SK-N-SH (cell line): ENCODE data around the gene IL6R. TPM values are rescaled to one million over a fixed set of nuclear protein-coding genes. Genes with fewer than 3 reads are reported as not detected.

Experiments used
- CTCF ChIA-PET: fragments of 300-600, 350-600 bp; formaldehyde crosslinking; extraction: SDS; loops from one replicate; lab custom pipeline; 2021; lab: Yijun Ruan, JAX
- POLR2A ChIA-PET: fragments of 350-600 bp; sonication (Branson Sonifier 250); formaldehyde crosslinking; extraction: SDS; loops from one replicate; lab custom pipeline; 2020; ENCODE audit warnings: antibody characterized with exemption, inconsistent platforms; lab: Yijun Ruan, JAX
- DNase-seq: peaks from one replicate; pipeline ENCODE4 v3.0.0; 2012
- H2AFZ ChIP-seq: fragments of 200-600 bp; sonication (generic); 2 replicates; pipeline ENCODE4 v1.8.1; 2016; ENCODE audit warnings: antibody characterized with exemption, mild to moderate bottlenecking, low read depth
- H3F3A ChIP-seq: fragments of 200-600 bp; sonication (generic); replicated peaks from 2 replicates; pipeline ENCODE3; 2016; ENCODE audit warnings: antibody characterized with exemption, mild to moderate bottlenecking; ENCODE audit not compliant: insufficient read depth
- H3K27ac ChIP-seq, 2 experiments: fragments of 200-500 bp in 1 of 2; fragments of 200-600 bp in 1 of 2; sonication (Bioruptor generic) in 1 of 2; sonication (generic), shearing (Covaris generic) in 1 of 2; 2 replicates each; pipeline versions ENCODE4 v1.5.1 to v1.6.1; 2014 to 2016; ENCODE audit warnings: low read depth in 2 of 2, inconsistent platforms in 1 of 2, low read length in 1 of 2, mild to moderate bottlenecking in 1 of 2, mixed read lengths in 1 of 2
- H3K27me3 ChIP-seq: fragments of 200-600 bp; sonication (generic), shearing (Covaris generic); 2 replicates; pipeline ENCODE4 v1.6.1; 2016; ENCODE audit warnings: mixed run types; ENCODE audit not compliant: insufficient read depth
- H3K36me3 ChIP-seq, 2 experiments: fragments of 200-500 bp in 1 of 2; fragments of 200-600 bp in 1 of 2; sonication (Bioruptor generic) in 1 of 2; sonication (generic) in 1 of 2; replicated peaks in 1 of 2; 2 replicates each; pipeline versions ENCODE3 to v1.5.1; 2014 to 2016; ENCODE audit warnings: low read length in 1 of 2, mild to moderate bottlenecking in 1 of 2; ENCODE audit not compliant: insufficient read depth in 2 of 2, control insufficient read depth in 1 of 2
- H3K4me1 ChIP-seq, 2 experiments: fragments of 200-500 bp in 1 of 2; fragments of 200-600 bp in 1 of 2; sonication (Bioruptor generic) in 1 of 2; sonication (generic), shearing (Covaris generic) in 1 of 2; 2 replicates each; pipeline versions ENCODE4 v1.5.1 to v1.6.1; 2014 to 2016; ENCODE audit warnings: low read depth in 1 of 2, low read length in 1 of 2, mixed run types in 1 of 2; ENCODE audit not compliant: insufficient read depth in 2 of 2, control insufficient read depth in 1 of 2
- H3K4me2 ChIP-seq: fragments of 200-600 bp; sonication (generic), shearing (Covaris generic); 2 replicates; pipeline ENCODE4 v1.6.1; 2017; ENCODE audit warnings: mixed run types
- H3K4me3 ChIP-seq, 2 experiments: fragments of 200-500 bp in 1 of 2; fragments of 200-600 bp in 1 of 2; sonication (Bioruptor generic) in 1 of 2; sonication (generic), shearing (Covaris generic) in 1 of 2; 2 replicates each; pipeline versions ENCODE4 v1.5.1 to v1.8.1; 2014 to 2016; ENCODE audit warnings: low read depth in 2 of 2, inconsistent platforms in 1 of 2, low read length in 1 of 2, mild to moderate bottlenecking in 1 of 2, mixed read lengths in 1 of 2, moderate library complexity in 1 of 2
- H3K79me2 ChIP-seq: fragments of 200-600 bp; sonication (generic); 2 replicates; pipeline ENCODE4 v1.8.1; 2017; ENCODE audit warnings: mild to moderate bottlenecking; ENCODE audit not compliant: insufficient read depth
- H3K9ac ChIP-seq: fragments of 200-600 bp; sonication (generic); 2 replicates; pipeline ENCODE4 v1.6.1; 2017; ENCODE audit warnings: mixed run types
- H3K9me2 ChIP-seq: fragments of 200-600 bp; sonication (generic); 2 replicates; pipeline ENCODE4 v1.6.1; 2017; ENCODE audit warnings: mixed run types
- H3K9me3 ChIP-seq: fragments of 200-600 bp; sonication (generic); 2 replicates; pipeline ENCODE4 v1.6.1; 2017; ENCODE audit warnings: mixed run types, mild to moderate bottlenecking, moderate library complexity
- H4K20me1 ChIP-seq: fragments of 200-600 bp; sonication (generic); 2 replicates; pipeline ENCODE4 v1.6.1; 2017; ENCODE audit warnings: mild to moderate bottlenecking, mixed run types; ENCODE audit not compliant: insufficient read depth
- CHD2 ChIP-seq: fragments of 150-350 bp; IDR thresholded peaks from 2 replicates; pipeline ENCODE4 v1.6.1; 2018; ENCODE audit warnings: low read length; ENCODE audit not compliant: partially characterized antibody
- EP300 ChIP-seq, 2 experiments: IDR thresholded peaks; 2 replicates each; pipeline versions ENCODE4 v1.4.0 to v1.6.1; 2012; ENCODE audit warnings: borderline replicate concordance in 1 of 2, low read depth in 1 of 2, low read length in 1 of 2
- JUND ChIP-seq: IDR thresholded peaks from 2 replicates; pipeline ENCODE4 v1.4.0; 2012
- MEF2A ChIP-seq: IDR thresholded peaks from 2 replicates; pipeline ENCODE4 v1.4.0; 2012; ENCODE audit warnings: low read depth, borderline replicate concordance
- MXI1 ChIP-seq: IDR thresholded peaks from 2 replicates; pipeline ENCODE4 v1.6.1; 2012; ENCODE audit warnings: mild to moderate bottlenecking, low read depth, low read length, improper control_type of control experiment
- NRF1 ChIP-seq: IDR thresholded peaks from 2 replicates; pipeline ENCODE4 v1.6.1; 2012; ENCODE audit warnings: low read depth, mild to moderate bottlenecking, low read length
- RAD21 ChIP-seq: IDR thresholded peaks from 2 replicates; pipeline ENCODE4 v1.6.1; 2012; ENCODE audit warnings: mild to moderate bottlenecking, low read length
- RCOR1 ChIP-seq: fragments of 150-350 bp; IDR thresholded peaks from 2 replicates; pipeline ENCODE4 v1.6.1; 2017; ENCODE audit warnings: antibody characterized with exemption, low read length
- TAF1 ChIP-seq: IDR thresholded peaks from 2 replicates; pipeline ENCODE4 v1.6.1; 2012; ENCODE audit warnings: low read depth, mild to moderate bottlenecking, low read length, moderate library complexity, borderline replicate concordance
- TCF12 ChIP-seq: IDR thresholded peaks from 2 replicates; pipeline ENCODE4 v1.4.0; 2012
- WGBS: methylation state at CpG from one replicate; pipeline ENCODE4 v1.1.6; 2017; ENCODE audit warnings: low lambda C conversion rate; 5-methylcytosine and 5-hydroxymethylcytosine counted together
- polyA plus RNA-seq, 3 experiments: library from polyadenylated mRNA; depleted of rRNA; stranded (reverse); fragments of >200 nt; gene quantifications; 2 replicates each; pipeline ENCODE4 v1.2.3, GENCODE V29; 2012
- TF ChIP-seq, protein P1 (sequence below): fragments of 200-600 bp; sonication (generic); IDR thresholded peaks from 2 replicates; pipeline ENCODE4 v1.6.1; 2017; ENCODE audit warnings: antibody characterized with exemption, mild to moderate bottlenecking, moderate library complexity
- TF ChIP-seq, protein P2 (sequence below): IDR thresholded peaks from 2 replicates; pipeline ENCODE4; 2012
- TF ChIP-seq, protein P3 (sequence below): IDR thresholded peaks from 2 replicates; pipeline ENCODE4 v1.6.1; 2012; ENCODE audit warnings: mild to moderate bottlenecking, low read depth, low read length, moderate library complexity
- TF ChIP-seq, protein P4 (sequence below): IDR thresholded peaks from 2 replicates; pipeline ENCODE4 v1.4.0; 2012; ENCODE audit warnings: low read depth, borderline replicate concordance
- TF ChIP-seq, protein P5 (sequence below): fragments of 150-350 bp; IDR thresholded peaks from 2 replicates; pipeline ENCODE4 v1.6.1; 2017; ENCODE audit warnings: antibody characterized with exemption, low read length, low read depth, borderline replicate concordance
- TF ChIP-seq, protein P6 (sequence below): fragments of 150-350 bp; IDR thresholded peaks from 2 replicates; pipeline ENCODE4 v1.6.1; 2016; ENCODE audit warnings: mild to moderate bottlenecking, low read depth, low read length

Gene IL6R
- polyA plus RNA-seq, 1 of the 3 experiments (the other 2 are of a cell fraction), result 2.8 TPM

DNA sequence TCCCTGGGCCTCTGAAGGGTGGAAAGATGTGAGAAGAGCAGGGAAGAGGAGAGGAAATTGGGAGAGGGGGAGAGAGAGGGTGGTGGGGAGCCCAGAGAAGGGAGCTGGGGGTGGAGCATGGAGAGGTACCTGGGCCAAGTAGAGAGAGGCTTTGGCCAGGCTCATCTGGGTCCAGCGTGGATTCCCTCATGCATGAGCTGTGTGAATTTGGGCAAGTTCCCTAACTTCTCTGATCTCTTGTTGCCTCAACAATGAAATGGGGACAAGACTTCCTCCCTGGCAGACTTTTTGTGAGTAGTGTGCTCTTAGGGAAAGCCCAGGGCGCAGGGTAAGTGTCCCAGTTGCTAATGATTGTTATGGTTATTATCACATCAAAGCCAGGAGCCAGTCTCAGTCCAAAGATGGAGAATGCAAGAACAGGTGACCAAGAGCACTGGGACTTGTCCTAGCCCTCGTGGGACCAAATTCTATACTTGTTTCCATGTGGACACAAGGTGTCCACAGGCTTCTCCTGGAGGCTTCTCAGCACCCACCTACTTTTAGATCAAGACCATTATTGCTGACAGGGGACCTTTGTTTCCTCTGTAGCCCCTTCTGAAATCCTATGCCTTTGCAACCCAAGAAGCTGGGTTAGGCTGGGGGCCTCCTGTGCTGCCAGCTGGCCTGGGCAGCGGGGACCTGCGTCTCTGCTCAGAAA, 13.9 kb downstream of the IL6R start:
- TF ChIP-seq, protein P1, sequence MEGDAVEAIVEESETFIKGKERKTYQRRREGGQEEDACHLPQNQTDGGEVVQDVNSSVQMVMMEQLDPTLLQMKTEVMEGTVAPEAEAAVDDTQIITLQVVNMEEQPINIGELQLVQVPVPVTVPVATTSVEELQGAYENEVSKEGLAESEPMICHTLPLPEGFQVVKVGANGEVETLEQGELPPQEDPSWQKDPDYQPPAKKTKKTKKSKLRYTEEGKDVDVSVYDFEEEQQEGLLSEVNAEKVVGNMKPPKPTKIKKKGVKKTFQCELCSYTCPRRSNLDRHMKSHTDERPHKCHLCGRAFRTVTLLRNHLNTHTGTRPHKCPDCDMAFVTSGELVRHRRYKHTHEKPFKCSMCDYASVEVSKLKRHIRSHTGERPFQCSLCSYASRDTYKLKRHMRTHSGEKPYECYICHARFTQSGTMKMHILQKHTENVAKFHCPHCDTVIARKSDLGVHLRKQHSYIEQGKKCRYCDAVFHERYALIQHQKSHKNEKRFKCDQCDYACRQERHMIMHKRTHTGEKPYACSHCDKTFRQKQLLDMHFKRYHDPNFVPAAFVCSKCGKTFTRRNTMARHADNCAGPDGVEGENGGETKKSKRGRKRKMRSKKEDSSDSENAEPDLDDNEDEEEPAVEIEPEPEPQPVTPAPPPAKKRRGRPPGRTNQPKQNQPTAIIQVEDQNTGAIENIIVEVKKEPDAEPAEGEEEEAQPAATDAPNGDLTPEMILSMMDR, result no peak
- TF ChIP-seq JUND, result no peak
- TF ChIP-seq EP300 (IDR thresholded peaks at IDR 0.05; ENCODE audit: borderline replicate concordance in 1 of 2, low read depth in 1 of 2, low read length in 1 of 2), result no peak
- no peak for TF ChIP-seq RAD21
- TF ChIP-seq, protein P2, sequence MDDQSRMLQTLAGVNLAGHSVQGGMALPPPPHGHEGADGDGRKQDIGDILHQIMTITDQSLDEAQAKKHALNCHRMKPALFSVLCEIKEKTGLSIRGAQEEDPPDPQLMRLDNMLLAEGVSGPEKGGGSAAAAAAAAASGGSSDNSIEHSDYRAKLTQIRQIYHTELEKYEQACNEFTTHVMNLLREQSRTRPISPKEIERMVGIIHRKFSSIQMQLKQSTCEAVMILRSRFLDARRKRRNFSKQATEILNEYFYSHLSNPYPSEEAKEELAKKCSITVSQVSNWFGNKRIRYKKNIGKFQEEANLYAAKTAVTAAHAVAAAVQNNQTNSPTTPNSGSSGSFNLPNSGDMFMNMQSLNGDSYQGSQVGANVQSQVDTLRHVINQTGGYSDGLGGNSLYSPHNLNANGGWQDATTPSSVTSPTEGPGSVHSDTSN, result no peak
- no peak for TF ChIP-seq RCOR1
- no peak for TF ChIP-seq TAF1
- TF ChIP-seq, protein P3, sequence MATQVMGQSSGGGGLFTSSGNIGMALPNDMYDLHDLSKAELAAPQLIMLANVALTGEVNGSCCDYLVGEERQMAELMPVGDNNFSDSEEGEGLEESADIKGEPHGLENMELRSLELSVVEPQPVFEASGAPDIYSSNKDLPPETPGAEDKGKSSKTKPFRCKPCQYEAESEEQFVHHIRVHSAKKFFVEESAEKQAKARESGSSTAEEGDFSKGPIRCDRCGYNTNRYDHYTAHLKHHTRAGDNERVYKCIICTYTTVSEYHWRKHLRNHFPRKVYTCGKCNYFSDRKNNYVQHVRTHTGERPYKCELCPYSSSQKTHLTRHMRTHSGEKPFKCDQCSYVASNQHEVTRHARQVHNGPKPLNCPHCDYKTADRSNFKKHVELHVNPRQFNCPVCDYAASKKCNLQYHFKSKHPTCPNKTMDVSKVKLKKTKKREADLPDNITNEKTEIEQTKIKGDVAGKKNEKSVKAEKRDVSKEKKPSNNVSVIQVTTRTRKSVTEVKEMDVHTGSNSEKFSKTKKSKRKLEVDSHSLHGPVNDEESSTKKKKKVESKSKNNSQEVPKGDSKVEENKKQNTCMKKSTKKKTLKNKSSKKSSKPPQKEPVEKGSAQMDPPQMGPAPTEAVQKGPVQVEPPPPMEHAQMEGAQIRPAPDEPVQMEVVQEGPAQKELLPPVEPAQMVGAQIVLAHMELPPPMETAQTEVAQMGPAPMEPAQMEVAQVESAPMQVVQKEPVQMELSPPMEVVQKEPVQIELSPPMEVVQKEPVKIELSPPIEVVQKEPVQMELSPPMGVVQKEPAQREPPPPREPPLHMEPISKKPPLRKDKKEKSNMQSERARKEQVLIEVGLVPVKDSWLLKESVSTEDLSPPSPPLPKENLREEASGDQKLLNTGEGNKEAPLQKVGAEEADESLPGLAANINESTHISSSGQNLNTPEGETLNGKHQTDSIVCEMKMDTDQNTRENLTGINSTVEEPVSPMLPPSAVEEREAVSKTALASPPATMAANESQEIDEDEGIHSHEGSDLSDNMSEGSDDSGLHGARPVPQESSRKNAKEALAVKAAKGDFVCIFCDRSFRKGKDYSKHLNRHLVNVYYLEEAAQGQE, result no peak
- no peak for TF ChIP-seq MEF2A
- TF ChIP-seq, protein P4, sequence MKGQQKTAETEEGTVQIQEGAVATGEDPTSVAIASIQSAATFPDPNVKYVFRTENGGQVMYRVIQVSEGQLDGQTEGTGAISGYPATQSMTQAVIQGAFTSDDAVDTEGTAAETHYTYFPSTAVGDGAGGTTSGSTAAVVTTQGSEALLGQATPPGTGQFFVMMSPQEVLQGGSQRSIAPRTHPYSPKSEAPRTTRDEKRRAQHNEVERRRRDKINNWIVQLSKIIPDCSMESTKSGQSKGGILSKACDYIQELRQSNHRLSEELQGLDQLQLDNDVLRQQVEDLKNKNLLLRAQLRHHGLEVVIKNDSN, result no peak
- TF ChIP-seq TCF12, result no peak
- no peak for TF ChIP-seq MXI1
- TF ChIP-seq, protein P5, sequence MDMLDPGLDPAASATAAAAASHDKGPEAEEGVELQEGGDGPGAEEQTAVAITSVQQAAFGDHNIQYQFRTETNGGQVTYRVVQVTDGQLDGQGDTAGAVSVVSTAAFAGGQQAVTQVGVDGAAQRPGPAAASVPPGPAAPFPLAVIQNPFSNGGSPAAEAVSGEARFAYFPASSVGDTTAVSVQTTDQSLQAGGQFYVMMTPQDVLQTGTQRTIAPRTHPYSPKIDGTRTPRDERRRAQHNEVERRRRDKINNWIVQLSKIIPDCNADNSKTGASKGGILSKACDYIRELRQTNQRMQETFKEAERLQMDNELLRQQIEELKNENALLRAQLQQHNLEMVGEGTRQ, result no peak
- TF ChIP-seq NRF1, result no peak
- no peak for TF ChIP-seq CHD2
- TF ChIP-seq, protein P6, sequence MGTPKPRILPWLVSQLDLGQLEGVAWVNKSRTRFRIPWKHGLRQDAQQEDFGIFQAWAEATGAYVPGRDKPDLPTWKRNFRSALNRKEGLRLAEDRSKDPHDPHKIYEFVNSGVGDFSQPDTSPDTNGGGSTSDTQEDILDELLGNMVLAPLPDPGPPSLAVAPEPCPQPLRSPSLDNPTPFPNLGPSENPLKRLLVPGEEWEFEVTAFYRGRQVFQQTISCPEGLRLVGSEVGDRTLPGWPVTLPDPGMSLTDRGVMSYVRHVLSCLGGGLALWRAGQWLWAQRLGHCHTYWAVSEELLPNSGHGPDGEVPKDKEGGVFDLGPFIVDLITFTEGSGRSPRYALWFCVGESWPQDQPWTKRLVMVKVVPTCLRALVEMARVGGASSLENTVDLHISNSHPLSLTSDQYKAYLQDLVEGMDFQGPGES, result no peak
- Histone ChIP-seq H3K79me2 (no peaks in the 10 kb centered on the region; the same call in 1 of the 2 replicates), H2AFZ (peak overlapping the region; percentile 73), H3K9me2 (no peaks in the 10 kb centered on the region), H3K36me3 (no peaks in the 10 kb centered on the region), H3K9me3 (no peaks in the 10 kb centered on the region), H3K27ac (peak overlapping the region; percentile 66 to 99; a peak in 3 of 4 replicates), H3K4me2 (peak overlapping the region; percentile 88), H3K4me1 (peaks cover 11 to 44% of the 10 kb centered on the region in 2 experiments; a peak in 3 of 4 replicates), H3K4me3 (peak overlapping the region in 1 of 2 experiments; percentile 51; a peak in 1 of 4 replicates), H3K27me3 (no peaks in the 10 kb centered on the region), H4K20me1 (no peaks in the 10 kb centered on the region), H3F3A (peaks cover 26% of the 10 kb centered on the region), H3K9ac (no peak overlapping the region; the same call in 1 of the 2 replicates)
- no peak for DNase-seq
- ChIA-PET CTCF (interaction anchor here (1.1 to 3.4 kb wide), 2 partner anchors 14 to 84 kb away, joined by 5 to 10 read pairs; partner anchors contain the start of gene IL6R), POLR2A (no interaction called here)
- 69% methylated on average over 5 of the region's 5 CpGs for WGBS
